GM12801 (cell line): ENCODE measurements around the gene ZBTB49.

Experiments
- TF ChIP-seq, protein P1 (sequence below): IDR thresholded peaks from one replicate; pipeline ENCODE4 v1.5.1; 2011; ENCODE audit warnings: control low read depth; ENCODE audit not compliant: insufficient read length; ENCODE audit errors: extremely low read depth

The ZBTB49 gene

GRCh38 chr4:4306920-4307319 is 16.9 kb downstream of the ZBTB49 start:
- TF ChIP-seq, protein P1, sequence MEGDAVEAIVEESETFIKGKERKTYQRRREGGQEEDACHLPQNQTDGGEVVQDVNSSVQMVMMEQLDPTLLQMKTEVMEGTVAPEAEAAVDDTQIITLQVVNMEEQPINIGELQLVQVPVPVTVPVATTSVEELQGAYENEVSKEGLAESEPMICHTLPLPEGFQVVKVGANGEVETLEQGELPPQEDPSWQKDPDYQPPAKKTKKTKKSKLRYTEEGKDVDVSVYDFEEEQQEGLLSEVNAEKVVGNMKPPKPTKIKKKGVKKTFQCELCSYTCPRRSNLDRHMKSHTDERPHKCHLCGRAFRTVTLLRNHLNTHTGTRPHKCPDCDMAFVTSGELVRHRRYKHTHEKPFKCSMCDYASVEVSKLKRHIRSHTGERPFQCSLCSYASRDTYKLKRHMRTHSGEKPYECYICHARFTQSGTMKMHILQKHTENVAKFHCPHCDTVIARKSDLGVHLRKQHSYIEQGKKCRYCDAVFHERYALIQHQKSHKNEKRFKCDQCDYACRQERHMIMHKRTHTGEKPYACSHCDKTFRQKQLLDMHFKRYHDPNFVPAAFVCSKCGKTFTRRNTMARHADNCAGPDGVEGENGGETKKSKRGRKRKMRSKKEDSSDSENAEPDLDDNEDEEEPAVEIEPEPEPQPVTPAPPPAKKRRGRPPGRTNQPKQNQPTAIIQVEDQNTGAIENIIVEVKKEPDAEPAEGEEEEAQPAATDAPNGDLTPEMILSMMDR = no peak

DNA sequence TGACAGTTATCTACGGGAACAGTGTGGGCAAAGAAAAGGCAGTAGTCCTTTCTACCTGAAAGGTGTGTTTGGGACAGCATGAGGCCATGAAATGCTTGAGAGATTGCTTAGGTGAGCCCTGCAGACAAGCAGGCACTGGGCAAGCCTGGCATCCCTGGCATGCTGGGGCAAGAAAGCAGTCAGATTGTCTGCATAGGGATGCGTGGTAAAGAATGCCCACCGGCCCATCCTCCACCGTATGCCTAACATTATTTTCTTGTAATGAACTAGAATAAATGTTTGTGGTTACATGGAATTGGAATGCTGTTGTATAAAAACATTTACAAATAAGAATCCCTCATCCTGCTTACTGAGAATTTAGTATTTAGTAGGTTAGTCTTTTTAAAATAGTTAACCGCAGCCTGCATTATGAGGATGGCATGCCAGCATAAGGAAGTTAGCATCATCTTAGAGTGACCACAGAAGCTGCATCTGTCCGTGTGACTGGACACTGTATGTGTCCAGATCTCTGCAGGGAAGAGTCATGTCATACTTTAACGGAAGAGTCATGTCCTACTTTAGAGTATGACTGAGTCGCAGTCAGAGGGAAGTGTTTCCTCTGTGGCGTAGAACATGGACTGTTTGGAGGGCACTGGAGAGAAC is 18.9 kb downstream of the ZBTB49 start:
- TF ChIP-seq, protein P1 = no peak

DNA sequence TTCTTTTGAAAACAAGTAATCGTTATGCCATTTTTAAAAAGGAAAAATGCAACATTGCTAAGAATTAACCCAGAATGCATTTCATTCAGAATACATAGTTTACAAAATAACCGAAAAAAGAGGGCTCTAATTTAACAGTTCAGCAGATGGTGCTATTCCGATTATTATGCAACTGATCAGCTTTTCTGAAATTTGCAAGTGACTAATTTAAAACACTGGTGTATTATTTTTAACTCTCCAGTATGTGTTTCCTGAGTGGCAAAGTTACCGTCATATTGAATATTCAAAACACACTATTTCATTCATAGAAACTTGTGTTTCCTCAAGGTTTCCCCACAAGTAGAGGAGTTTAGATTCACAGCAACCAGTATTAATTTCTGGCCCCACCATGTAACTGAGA is 21.1 kb downstream of the ZBTB49 start:
- TF ChIP-seq, protein P1 = no peak

DNA sequence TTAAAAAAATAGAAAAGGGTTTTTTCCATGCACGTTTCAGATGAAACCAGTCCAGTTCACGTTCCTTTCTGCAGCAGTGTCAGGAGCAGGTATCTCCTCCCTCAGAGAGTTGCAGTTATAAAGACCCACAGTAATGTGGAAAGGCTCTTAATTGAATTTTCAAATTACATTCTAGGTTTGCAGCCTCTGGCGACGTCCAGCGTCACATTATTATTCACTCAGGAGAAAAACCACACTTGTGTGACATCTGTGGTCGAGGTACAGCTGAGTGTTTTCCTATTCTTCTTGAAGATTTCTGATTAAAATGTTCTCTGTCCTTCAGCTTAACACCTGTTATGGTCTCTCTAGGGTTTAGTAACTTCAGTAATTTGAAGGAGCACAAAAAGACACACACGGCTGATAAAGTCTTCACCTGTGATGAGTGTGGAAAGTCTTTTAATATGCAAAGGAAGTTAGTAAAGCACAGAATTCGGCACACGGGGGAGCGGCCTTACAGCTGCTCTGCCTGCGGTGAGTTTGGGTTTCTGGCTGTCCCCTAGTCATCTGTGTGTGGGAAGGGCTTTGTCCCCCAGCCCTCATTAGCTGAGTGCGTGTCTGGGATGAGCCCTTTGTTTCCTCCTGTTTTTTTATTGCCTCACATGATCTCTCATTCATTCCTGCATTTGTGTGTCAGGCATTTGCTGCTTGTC is 25.6 kb downstream of the ZBTB49 start:
- TF ChIP-seq, protein P1 = no peak

DNA sequence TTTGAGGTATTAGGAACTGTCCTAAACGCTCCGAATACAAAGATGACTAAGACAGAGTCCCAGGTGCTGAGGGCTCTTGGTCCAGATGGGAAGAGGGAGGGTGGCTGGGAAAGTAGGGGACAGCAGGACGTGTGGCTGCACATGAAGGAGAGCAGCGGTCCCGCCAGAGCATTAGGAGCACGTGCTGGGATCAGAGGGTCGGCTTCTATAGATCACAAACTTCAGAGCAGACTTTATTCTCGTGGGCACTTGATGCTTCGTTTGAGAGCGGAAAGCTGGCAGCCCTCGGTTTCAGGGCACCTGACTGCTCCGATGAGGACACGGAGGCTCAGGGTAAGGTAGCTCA is 26.1 kb downstream of the ZBTB49 start:
- TF ChIP-seq, protein P1 = no peak

GRCh38 chr4:4317496-4318232 is 27.6 kb downstream of the ZBTB49 start:
- TF ChIP-seq, protein P1 = no peak

DNA sequence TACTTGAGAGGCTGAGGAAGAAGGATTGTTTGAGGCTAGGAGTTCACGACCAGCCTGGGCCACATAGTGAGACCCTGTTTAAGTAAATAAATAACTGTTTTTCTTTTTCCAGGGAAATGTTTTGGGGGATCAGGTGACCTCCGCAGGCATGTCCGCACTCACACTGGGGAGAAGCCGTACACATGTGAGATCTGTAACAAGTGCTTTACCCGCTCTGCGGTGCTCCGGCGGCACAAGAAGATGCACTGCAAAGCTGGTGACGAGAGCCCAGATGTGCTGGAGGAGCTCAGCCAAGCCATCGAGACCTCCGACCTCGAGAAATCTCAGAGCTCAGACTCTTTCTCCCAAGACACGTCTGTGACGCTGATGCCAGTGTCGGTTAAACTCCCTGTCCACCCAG is 30.5 kb downstream of the ZBTB49 start:
- TF ChIP-seq, protein P1 = no peak
